ENCODE data around the gene KIF23.
"Not testable (repeated sequence)": the region's sequence is repeated elsewhere in the genome, so short reads cannot be mapped to it uniquely, and the experiment has no call there.

KIF23 gene

DNA sequence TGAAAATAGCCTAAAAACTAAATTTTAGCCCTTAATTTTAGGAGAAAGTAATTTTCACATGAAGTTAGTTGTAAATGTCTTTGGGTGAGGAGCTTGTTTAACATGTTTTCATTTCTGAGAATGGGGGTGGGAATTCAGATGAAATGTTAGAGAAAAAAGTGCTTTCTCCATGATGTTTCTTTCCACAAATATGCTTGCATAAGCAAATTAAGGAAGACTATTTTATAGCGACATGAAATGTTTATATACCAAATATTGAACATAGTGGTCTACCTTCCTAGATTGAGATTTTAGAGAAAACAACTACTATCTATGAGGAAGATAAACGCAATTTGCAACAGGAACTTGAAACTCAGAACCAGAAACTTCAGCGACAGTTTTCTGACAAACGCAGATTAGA lies 25.5 kb downstream of the KIF23 start:
- DNase-seq, result no peak

GRCh38 chr15:69443032-69443611 lies 29.0 kb downstream of the KIF23 start:
- DNase-seq, result no peak

- DNase-seq, result no peak
These were observed 30.5 kb downstream of the KIF23 start for GRCh38 chr15:69444686-69445085.

GRCh38 chr15:69446953-69447352 lies 32.8 kb downstream of the KIF23 start:
- DNase-seq, result no peak

DNA sequence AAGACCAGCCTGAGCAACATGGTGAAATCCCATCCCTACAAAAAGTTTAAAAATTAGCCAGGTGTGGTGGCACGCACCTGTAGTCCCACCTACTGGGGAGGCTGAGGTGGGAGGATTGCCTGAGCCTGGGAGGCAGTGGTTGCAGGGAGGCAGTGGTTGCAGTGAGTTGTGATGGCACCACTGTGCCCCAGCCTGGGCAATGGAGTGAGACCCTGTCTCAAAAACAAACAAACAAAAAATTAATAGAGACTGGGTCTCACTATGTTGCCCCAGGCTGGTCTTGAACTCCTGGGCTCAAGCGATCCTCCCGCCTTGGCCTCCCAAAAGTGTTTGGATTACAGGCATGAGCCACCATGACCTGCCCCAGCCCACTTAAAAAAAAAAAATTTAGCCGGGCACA lies 36.1 kb downstream of the KIF23 start:
- DNase-seq, result not testable (repeated sequence)

DNA sequence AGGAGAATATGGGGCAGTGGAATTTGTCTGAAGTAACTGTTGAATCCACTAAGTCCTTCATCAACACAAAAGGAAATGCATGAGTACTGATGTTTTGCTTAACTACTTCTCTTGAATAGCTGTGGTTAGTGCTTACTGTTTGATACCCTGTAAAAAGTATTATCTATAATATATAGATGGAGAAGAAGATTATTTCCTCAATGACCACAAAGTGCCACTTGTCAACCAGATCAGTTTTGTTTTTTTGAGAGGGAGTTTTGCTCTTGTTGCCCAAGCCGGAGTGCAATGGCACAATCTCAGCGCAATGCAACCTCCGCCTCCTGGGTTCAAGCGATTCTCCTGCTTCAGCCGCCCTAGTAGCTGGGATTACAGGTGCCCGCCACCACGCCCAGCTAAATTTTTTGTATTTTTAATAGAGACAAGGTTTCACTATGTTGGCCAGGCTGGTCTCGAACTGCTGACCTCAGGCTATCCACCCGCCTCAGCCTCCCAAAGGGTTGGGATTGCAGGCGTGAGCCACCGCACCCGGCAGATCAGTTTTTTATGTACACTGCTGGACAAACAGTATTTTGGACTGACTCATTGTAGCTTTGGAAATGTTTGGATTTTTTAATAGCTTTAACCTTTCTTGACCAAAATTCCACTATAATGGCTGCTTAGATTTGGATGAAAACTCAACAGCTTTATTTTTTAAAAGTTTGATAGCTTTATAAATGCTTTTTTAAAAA lies 37.0 kb downstream of the KIF23 start:
- no peak for DNase-seq

DNA sequence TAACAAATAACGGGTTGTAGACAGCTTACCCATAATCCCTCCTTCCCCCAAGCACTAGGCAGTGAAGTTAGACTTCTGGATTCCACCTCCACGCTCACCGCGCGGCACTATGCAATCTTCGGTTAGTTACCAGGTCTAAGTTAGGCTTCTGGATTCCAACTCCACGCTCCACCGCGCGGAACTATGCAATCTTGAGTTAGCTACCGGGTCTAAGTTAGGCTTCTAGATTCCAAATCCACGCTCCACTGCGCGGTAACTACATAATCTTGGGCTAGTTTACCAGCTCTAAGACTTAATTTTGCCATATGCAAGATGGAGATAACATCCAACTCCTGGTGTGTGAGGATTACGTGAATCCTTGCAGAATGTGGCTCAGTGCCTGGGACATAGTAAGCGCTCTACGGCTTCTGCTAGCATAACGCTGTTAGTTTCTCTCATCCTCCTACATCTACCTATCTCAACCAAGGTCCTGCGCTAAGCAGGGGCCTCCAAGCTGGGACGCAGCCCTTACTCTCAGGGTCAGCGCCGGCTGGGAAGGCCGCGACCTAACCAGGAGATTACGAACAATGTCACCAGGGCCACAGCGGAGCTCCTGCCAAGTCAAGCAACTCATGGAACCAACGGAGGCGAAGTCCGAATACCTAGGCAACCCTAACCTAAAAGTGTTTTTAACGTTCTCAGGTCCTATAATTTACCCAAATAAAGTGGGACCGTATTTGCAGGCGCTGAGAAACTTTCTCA lies 38.0 kb downstream of the KIF23 start:
- no peak for DNase-seq

GRCh38 chr15:69452692-69453521 lies 38.8 kb downstream of the KIF23 start, which contains the start of gene RPLP1:
Gene RPLP1, plus strand, starts transcription at chr15:69452818. Its CDS starts 131 bp downstream, at chr15:69452949.
- peak; percentile 89 for DNase-seq

DNA sequence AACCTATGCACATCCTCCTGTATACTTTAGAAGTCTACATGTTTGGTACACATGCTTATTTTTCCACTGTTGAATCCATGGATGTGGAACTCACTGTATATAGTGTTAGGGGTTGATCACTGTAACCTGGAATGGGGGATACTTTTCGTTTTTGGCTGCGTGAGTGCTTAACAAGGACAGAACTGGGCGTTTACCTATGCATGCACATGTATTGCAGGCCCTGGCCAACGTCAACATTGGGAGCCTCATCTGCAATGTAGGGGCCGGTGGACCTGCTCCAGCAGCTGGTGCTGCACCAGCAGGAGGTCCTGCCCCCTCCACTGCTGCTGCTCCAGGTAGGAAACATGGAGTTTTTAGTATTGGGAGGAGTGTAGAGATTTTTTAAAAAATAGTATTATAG lies 40.8 kb downstream of the KIF23 start:
- DNase-seq, result no peak

DNA sequence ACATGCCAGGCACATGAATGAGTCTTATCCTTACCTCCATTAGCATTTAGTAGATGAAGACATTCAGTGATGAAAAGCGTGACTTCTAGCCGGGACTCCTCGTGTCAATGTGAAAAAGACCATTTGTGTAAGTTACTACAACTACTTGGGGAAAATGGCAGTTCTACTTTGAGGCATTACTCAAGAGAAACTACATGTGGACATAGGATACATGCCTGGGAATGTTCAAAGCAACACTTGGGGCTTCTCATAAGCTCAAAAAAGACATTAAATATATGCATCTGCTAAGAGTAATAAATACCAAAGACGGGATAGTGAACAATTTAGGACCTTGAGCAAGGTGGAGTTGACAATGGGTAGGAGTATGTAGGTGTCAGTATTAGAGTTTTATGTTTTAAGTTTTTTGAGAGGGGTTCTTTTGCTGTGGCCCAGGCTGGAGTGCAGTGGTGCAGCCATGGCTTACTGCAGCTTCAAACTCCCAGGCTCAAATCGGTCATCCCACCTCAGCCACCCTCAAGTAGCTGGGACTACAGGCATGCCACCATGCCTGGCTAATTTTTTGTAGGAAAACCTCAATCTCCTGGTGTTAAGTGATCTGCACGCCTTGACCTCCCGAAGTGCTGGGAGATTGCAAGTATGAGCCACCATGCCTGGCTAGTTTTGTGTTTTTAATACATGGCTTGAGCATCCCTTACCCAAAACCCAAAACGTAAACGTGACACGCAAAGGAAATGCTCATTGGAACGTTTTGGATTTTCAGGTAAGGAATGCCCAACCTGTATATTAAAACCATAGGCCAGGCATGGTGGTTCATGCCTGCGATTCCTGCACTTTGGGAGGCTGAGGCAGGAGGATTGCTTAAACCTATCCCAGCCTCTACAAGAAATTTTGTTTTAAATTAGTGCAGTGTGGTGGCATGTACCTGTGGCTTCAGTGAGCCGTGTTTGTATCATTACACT lies 42.3 kb downstream of the KIF23 start:
- DNase-seq, result no peak

GRCh38 chr15:69457304-69458280 lies 43.4 kb downstream of the KIF23 start:
- no peak for DNase-seq

GRCh38 chr15:69459066-69459465 lies 44.9 kb downstream of the KIF23 start:
- DNase-seq, result no peak

- DNase-seq, result no peak
These were observed 46.3 kb downstream of the KIF23 start for GRCh38 chr15:69460481-69460880.

DNA sequence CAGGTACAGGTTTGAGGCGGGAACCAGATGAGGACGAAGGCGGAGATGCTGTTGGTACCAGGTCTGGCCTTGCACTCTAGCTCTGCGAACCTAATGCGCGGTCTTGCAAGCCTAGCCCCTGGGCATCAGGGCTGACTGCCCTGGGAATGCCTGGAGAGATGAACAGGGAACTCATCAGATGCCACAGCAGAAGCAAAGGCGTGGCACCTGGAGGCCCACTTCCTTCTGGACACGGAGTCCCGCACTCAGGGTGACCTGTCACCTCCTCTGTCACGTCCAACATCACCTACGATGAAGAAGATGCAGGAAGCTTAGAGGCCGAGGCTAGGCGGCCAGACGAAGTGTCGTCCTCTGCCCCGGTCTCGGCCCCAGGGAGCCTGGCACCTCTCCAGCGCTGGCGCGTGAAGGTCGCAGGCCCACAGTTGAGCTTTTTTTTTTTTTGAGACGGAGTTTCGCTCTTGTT lies 47.9 kb downstream of the KIF23 start:
- no peak for DNase-seq

- DNase-seq, result peak; percentile 73
These were observed 48.5 kb downstream of the KIF23 start for GRCh38 chr15:69462493-69463181.

- DNase-seq, result no peak
These were observed 49.1 kb downstream of the KIF23 start for GRCh38 chr15:69463182-69463756.

- no peak for DNase-seq
These were observed 51.1 kb downstream of the KIF23 start for GRCh38 chr15:69465253-69465652.

DNA sequence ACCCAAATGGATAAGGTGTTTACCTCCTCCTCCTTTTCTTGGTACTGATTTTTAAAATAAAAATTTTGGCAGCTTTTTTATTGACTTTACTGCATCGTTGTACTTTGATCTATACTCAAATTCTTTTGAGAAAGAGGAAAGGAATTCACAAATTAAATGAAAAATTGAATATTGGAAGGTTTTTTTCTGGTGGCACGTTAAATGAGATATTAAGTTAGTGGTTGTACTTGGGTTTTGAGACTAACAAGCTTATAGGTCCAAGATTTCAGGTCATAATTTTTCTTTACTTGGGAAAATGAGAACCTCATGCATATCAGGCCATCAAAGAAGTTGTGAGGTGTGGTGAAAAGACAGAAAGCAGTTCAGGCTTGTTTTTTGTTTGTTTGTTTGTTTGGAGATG lies 52.6 kb downstream of the KIF23 start:
- no peak for DNase-seq

- no peak for DNase-seq
These were observed 53.5 kb downstream of the KIF23 start for GRCh38 chr15:69467636-69468035.
